GM12878 (cell line): ENCODE results near the gene TRAF3. TPM values are rescaled to one million over a fixed set of nuclear protein-coding genes. Genes with fewer than 3 reads are reported as not detected.

Source experiments
- POU2F2 ChIP-seq: IDR thresholded peaks from 3 replicates; pipeline ENCODE4 v1.6.1; 2011; ENCODE audit warnings: low read depth, mild to moderate bottlenecking, low read length, borderline replicate concordance
- RELA ChIP-seq: fragments of 450-650 bp; IDR thresholded peaks from 2 replicates; pipeline ENCODE4 v1.8.0; 2014; ENCODE audit warnings: borderline replicate concordance; ENCODE audit not compliant: partially characterized antibody
- SREBF1 ChIP-seq: IDR thresholded peaks from 2 replicates; pipeline ENCODE4 v1.6.1; 2012; ENCODE audit warnings: mild to moderate bottlenecking, low read length
- USF1 ChIP-seq: IDR thresholded peaks from 2 replicates; pipeline ENCODE4 v1.6.1; 2011; ENCODE audit warnings: borderline replicate concordance, low read depth, mild to moderate bottlenecking, moderate library complexity, mixed read lengths, low read length; ENCODE audit not compliant: insufficient read depth; ENCODE audit errors: extremely low read length
- ZNF687 ChIP-seq: fragments of 450-650 bp; IDR thresholded peaks from 2 replicates; pipeline ENCODE4 v1.6.1; 2017; ENCODE audit warnings: mild to moderate bottlenecking, moderate library complexity
- polyA plus RNA-seq, 11 experiments: library from polyadenylated mRNA; depleted of rRNA in 4 of 11; unstranded in 6 of 11; stranded (reverse) in 5 of 11; fragments of >200 nt; fragmentation: Nextera tagmentation in 4 of 11; fragmentation: Illumina TruSeq in 1 of 11; extraction: Ambion mirVana in 4 of 11; extraction: Trizol in 1 of 11; gene quantifications; 1 replicate in 1 of 11; 2 replicates in 10 of 11; pipeline versions ENCODE4 v1.2.1 to v1.2.3, GENCODE V29; 2011 to 2016; ENCODE audit warnings: inconsistent platforms in 2 of 11, missing spikeins in 2 of 11, low read depth in 1 of 11
- total RNA-seq, 4 experiments: library from RNA; depleted of rRNA in 3 of 4; stranded (reverse); fragments of >200 nt in 3 of 4; fragmentation: Illumina TruSeq in 1 of 4; extraction: Trizol in 1 of 4; gene quantifications; 2 replicates each; pipeline versions ENCODE4 v1.2.1 to v1.2.3, GENCODE V29; 2013 to 2021

Gene TRAF3
- total and polyA plus RNA-seq, 10 of the 15 experiments (the other 5 are each of a cell fraction or from before 2014, with no cell fraction given), result 3.0 to 70.1 (median 36.5) TPM

- TF ChIP-seq USF1, result no peak
- no peak for TF ChIP-seq SREBF1
- TF ChIP-seq POU2F2, result 0 out of 3 replicates have a peak, but pooled peaks have one; percentile 7
- no peak for TF ChIP-seq ZNF687
- TF ChIP-seq RELA, result no peak
These were observed 41.0 kb downstream of the TRAF3 start (continued) for GRCh38 chr14:102817942-102818940.
